GM10847 (cell line): ENCODE data around the gene DCXR.

ENCODE experiments used
- POLR2A ChIP-seq: IDR thresholded peaks from 2 replicates; pipeline ENCODE4 v1.6.1; 2011; ENCODE audit not compliant: insufficient read length; ENCODE audit errors: extremely low read depth

DCXR gene

GRCh38 chr17:82037092-82037888 lies at the start of gene DCXR:
Gene DCXR (minus strand): TSS chr17:82037697. CDS start chr17:82037682, 15 bp downstream.
- peak; percentile 98 for TF ChIP-seq POLR2A

GRCh38 chr17:82085931-82086764 lies 48.7 kb upstream of the DCXR start:
- TF ChIP-seq POLR2A = no peak

- no peak for TF ChIP-seq POLR2A
These were observed 47.7 kb upstream of the DCXR start for GRCh38 chr17:82085031-82085861.

- TF ChIP-seq POLR2A = no peak
These were observed 47.0 kb upstream of the DCXR start for GRCh38 chr17:82084373-82085030.

DNA sequence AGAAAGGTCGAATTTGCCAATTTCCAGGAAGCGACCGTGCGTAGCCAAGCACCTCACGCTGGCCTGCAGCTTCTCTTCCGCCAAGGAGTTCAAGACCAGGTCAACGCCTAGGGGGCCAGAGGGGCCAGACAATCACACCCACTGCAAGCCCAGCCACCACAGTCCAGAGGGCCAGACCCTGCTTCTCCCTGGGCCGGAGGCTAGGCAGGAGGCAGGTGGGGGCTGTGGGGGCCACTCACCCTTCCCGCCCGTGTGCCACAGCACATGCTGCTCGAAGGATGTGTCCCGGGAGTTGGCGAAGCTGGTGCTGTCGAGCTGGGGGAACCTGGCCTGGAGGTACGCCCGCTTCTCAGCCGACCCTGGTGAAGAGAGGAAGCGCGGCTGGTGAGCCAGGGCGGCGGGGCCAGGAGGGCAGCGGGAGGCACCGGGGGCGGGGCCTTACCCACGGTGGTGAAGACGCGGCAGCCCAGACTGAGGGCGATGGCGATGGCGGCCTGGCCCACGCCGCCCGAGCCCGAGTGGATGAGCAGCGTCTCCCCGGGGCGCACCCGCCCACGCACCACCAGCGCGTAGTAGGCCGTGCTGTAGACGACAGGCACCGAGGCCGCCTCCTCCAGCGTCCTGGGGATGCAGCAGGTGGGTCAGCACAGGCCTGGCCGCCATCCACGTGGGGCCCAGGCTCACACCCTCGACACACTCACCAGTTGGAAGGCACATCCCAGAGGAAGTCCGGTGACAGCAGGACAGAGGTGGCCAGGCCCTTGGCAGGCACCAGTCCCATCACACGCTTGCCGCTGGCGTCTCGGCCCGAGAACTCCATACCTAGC lies 46.2 kb upstream of the DCXR start:
- TF ChIP-seq POLR2A = no peak

GRCh38 chr17:82083009-82083408 lies 45.5 kb upstream of the DCXR start:
- no peak for TF ChIP-seq POLR2A

GRCh38 chr17:82082456-82082855 lies 45.0 kb upstream of the DCXR start:
- no peak for TF ChIP-seq POLR2A

DNA sequence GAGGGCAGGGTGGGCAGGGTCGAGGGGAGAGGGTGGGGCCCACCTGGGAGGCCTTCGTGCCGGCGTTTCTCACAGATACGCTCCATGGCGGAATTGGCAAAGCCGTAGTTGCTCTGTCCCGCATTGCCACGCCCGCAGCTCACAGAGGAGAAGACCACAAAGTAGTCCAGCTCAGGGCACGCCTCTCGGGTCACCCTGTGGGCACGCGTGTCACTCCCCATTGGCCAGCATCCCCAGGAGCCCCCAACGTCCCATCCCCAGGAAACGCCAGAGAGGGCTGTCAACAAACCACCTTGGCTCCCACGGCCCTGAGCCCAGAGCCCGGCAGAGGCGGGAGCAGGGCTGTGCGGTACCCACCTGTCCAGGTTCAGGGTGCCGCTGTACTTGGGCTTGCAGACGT lies 44.5 kb upstream of the DCXR start:
- no peak for TF ChIP-seq POLR2A

- no peak for TF ChIP-seq POLR2A
These were observed 44.0 kb upstream of the DCXR start for GRCh38 chr17:82081546-82081945.

- peak; percentile 10 for TF ChIP-seq POLR2A
These were observed 43.4 kb upstream of the DCXR start for GRCh38 chr17:82080789-82081464.

GRCh38 chr17:82080048-82080788 lies 42.7 kb upstream of the DCXR start:
- TF ChIP-seq POLR2A = no peak

DNA sequence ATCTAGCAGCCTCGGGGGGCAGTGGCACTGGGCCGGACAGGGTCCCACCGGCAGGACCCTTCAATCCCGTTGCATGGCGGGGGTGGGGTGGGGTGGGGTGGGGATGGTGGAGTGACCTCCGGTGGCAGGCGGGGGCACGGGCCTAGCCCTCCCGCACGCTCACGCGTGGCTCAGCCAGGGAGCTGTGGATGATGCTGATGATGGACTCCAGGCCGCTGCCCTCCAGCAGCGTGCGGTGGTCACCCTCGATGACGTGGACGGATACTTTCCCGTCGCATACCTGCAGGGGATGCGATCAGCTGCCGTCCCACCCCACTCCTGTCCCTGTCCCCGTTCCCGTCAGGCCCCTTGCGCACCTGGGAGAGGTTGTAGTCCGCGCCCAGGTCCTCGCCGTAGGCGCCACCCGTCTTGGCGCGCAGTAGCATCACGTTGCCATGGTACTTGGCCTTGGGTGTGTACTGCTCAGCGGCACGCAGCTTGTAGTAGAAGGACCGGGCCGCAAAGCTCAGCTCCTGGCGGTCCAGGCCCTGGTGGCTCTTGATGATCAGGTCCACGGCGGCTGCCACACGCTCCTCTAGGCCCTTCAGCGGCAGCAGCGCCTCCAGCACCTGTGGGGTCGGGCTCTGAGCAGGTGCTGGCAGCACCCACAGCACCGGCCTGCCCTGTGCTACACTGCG lies 41.6 kb upstream of the DCXR start:
- no peak for TF ChIP-seq POLR2A
